Neural cell (in vitro differentiated cells): ENCODE measurements around the gene TK1. TPM values are rescaled to one million over a fixed set of nuclear protein-coding genes. Genes with fewer than 3 reads are reported as not detected.

ENCODE experiments used
- H2AFZ ChIP-seq: fragments of 200-600, 300-800 bp; sonication (generic), shearing (Covaris generic); 2 replicates; pipeline ENCODE4 v1.6.0; 2014; ENCODE audit warnings: low read depth, mild to moderate bottlenecking, antibody characterized with exemption, low read length, moderate library complexity
- H3F3A ChIP-seq: fragments of 200-600 bp; shearing (Covaris generic); 2 replicates; pipeline ENCODE4 v1.6.1; 2016; ENCODE audit warnings: mild to moderate bottlenecking, moderate library complexity, mixed read lengths, antibody characterized with exemption, low read length; ENCODE audit not compliant: insufficient read depth, poor library complexity, severe bottlenecking
- H3K27ac ChIP-seq: fragments of 200-600, 300-800 bp; sonication (generic), shearing (Covaris generic); 2 replicates; pipeline ENCODE4 v1.5.1; 2014; ENCODE audit warnings: mild to moderate bottlenecking, low read length, moderate library complexity
- H3K27me3 ChIP-seq: fragments of 300-800, 200-600 bp; sonication (generic), shearing (Covaris generic); 2 replicates; pipeline ENCODE4 v1.6.0; 2014; ENCODE audit warnings: mild to moderate bottlenecking, low read depth, low read length, moderate library complexity; ENCODE audit not compliant: insufficient read depth
- H3K36me3 ChIP-seq: fragments of 300-800, 200-600 bp; sonication (generic), shearing (Covaris generic); 2 replicates; pipeline ENCODE4 v1.5.1; 2014; ENCODE audit warnings: mild to moderate bottlenecking, antibody characterized with exemption, low read length, moderate library complexity; ENCODE audit not compliant: insufficient read depth
- H3K4me2 ChIP-seq: fragments of 300-800, 200-600 bp; sonication (generic), shearing (Covaris generic); 2 replicates; pipeline ENCODE4 v1.6.0; 2014; ENCODE audit warnings: mild to moderate bottlenecking, low read length
- H3K4me3 ChIP-seq: fragments of 300-800, 200-600 bp; sonication (generic), shearing (Covaris generic); 2 replicates; pipeline ENCODE4 v1.5.1; 2014; ENCODE audit warnings: mild to moderate bottlenecking, low read length, moderate library complexity
- H3K79me2 ChIP-seq: fragments of 200-600 bp; shearing (Covaris generic); replicated peaks from 2 replicates; pipeline ENCODE4 v1.6.0; 2014; ENCODE audit warnings: mild to moderate bottlenecking, low read length, moderate library complexity; ENCODE audit not compliant: insufficient read depth
- H3K9ac ChIP-seq: fragments of 300-800, 200-600 bp; sonication (generic), shearing (Covaris generic); 2 replicates; pipeline ENCODE4 v1.6.1; 2016; ENCODE audit warnings: mild to moderate bottlenecking, low read length, mixed read lengths
- H3K9me2 ChIP-seq: fragments of 200-600 bp; shearing (Covaris generic); 2 replicates; pipeline ENCODE4 v1.6.1; 2016; ENCODE audit warnings: mild to moderate bottlenecking, low read length, mixed read lengths; ENCODE audit not compliant: insufficient read depth
- H3K9me3 ChIP-seq: fragments of 200-600, 300-800 bp; sonication (generic), shearing (Covaris generic); 2 replicates; pipeline ENCODE4 v1.6.1; 2016; ENCODE audit warnings: mild to moderate bottlenecking, mixed run types, low read length, moderate library complexity, mixed read lengths
- H4K20me1 ChIP-seq: fragments of 200-600 bp; shearing (Covaris generic); 2 replicates; pipeline ENCODE4 v1.6.1; 2016; ENCODE audit warnings: mild to moderate bottlenecking, mixed run types; ENCODE audit not compliant: insufficient read depth
- CTCF ChIP-seq: fragments of 450-650 bp; IDR thresholded peaks from 2 replicates; pipeline ENCODE4 v1.5.1; 2014; ENCODE audit warnings: antibody characterized with exemption, mild to moderate bottlenecking, moderate library complexity; ENCODE audit not compliant: poor library complexity, severe bottlenecking
- EP300 ChIP-seq: fragments of 450-650 bp; conservative IDR thresholded peaks from 2 replicates; pipeline ENCODE4 v1.6.1; 2014; ENCODE audit warnings: antibody characterized with exemption, mild to moderate bottlenecking, moderate library complexity; ENCODE audit not compliant: poor library complexity, severe bottlenecking
- EZH2 ChIP-seq: fragments of 200-600, 300-800 bp; shearing (Covaris generic), sonication (generic); IDR thresholded peaks from 2 replicates; pipeline ENCODE4 v1.6.1; 2014; ENCODE audit warnings: antibody characterized with exemption, low read length, borderline replicate concordance, mild to moderate bottlenecking; ENCODE audit not compliant: insufficient read depth, poor library complexity, severe bottlenecking
- MXI1 ChIP-seq: fragments of 450-650 bp; conservative IDR thresholded peaks from 2 replicates; pipeline ENCODE4 v1.6.1; 2014; ENCODE audit warnings: antibody characterized with exemption, mild to moderate bottlenecking; ENCODE audit not compliant: poor library complexity, severe bottlenecking
- POLR2AphosphoS5 ChIP-seq: IDR thresholded peaks from 2 replicates; pipeline ENCODE4 v1.6.1; 2012
- RAD21 ChIP-seq: fragments of 450-650 bp; conservative IDR thresholded peaks from 2 replicates; pipeline ENCODE4 v1.6.1; 2014; ENCODE audit warnings: antibody characterized with exemption, mild to moderate bottlenecking, moderate library complexity
- REST ChIP-seq: IDR thresholded peaks from 2 replicates; pipeline ENCODE4 v1.6.1; 2012; ENCODE audit warnings: borderline replicate concordance
- SMC3 ChIP-seq: fragments of 450-650 bp; conservative IDR thresholded peaks from 2 replicates; pipeline ENCODE4 v1.6.1; 2014; ENCODE audit warnings: antibody characterized with exemption, mild to moderate bottlenecking, moderate library complexity; ENCODE audit not compliant: poor library complexity
- TAF1 ChIP-seq: IDR thresholded peaks from 2 replicates; pipeline ENCODE4 v1.6.1; 2012; ENCODE audit warnings: low read depth
- polyA plus RNA-seq: library from polyadenylated mRNA; depleted of rRNA; stranded (reverse); fragments of >200 nt; gene quantifications from 2 replicates; pipeline ENCODE4 v1.2.3, GENCODE V29; 2014

TK1 gene
- polyA plus RNA-seq, 1 donor from 2014 or later = 1.1 TPM

GRCh38 chr17:78214706-78215061, 27.8 kb upstream of the TK1 start:
- Histone ChIP-seq H3K9ac (no peak overlapping the region), H3K4me3 (peak overlapping the region; percentile 77), H4K20me1 (no peaks in the 10 kb centered on the region), H3F3A (no peaks in the 10 kb centered on the region), H3K79me2 (peaks cover 13% of the 10 kb centered on the region), H2AFZ (no peak overlapping the region), H3K27me3 (no peaks in the 10 kb centered on the region), H3K4me2 (no peak overlapping the region), H3K9me3 (no peaks in the 10 kb centered on the region), H3K9me2 (no peaks in the 10 kb centered on the region), H3K27ac (no peak overlapping the region), H3K36me3 (no peaks in the 10 kb centered on the region)
- no peak for TF ChIP-seq TAF1
- no peak for TF ChIP-seq RAD21
- no peak for TF ChIP-seq REST
- no peak for TF ChIP-seq POLR2AphosphoS5
- TF ChIP-seq MXI1 = no peak
- TF ChIP-seq EP300 = no peak

GRCh38 chr17:78214016-78214705, 27.3 kb upstream of the TK1 start, which contains the start of gene BIRC5:
BIRC5 (plus strand) TSS chr17:78214253; CDS start chr17:78214317, 64 bp downstream.
- no peak within 1 kb of the TSS for H3K27ac ChIP-seq
- H3K27me3 ChIP-seq = no peaks in the 10 kb centered on the region
- peak within 1 kb of the TSS; percentile 77 for H3K4me3 ChIP-seq
- H3K9ac ChIP-seq = no peak within 1 kb of the TSS
- H3F3A ChIP-seq = no peaks in the 10 kb centered on the region
- no peak for TF ChIP-seq RAD21
- peak; percentile 38 for TF ChIP-seq POLR2AphosphoS5
- TF ChIP-seq MXI1 = peak; percentile 100
- peak; percentile 14 for TF ChIP-seq SMC3
- no peaks in the 10 kb centered on the region for H3K36me3 ChIP-seq
- H4K20me1 ChIP-seq = no peaks in the 10 kb centered on the region
- H2AFZ ChIP-seq = no peak within 1 kb of the TSS
- peak within 1 kb of the TSS; percentile 73 for H3K4me2 ChIP-seq
- no peaks in the 10 kb centered on the region for H3K9me2 ChIP-seq
- peaks cover 13% of the 10 kb centered on the region for H3K79me2 ChIP-seq
- H3K9me3 ChIP-seq = no peaks in the 10 kb centered on the region

DNA sequence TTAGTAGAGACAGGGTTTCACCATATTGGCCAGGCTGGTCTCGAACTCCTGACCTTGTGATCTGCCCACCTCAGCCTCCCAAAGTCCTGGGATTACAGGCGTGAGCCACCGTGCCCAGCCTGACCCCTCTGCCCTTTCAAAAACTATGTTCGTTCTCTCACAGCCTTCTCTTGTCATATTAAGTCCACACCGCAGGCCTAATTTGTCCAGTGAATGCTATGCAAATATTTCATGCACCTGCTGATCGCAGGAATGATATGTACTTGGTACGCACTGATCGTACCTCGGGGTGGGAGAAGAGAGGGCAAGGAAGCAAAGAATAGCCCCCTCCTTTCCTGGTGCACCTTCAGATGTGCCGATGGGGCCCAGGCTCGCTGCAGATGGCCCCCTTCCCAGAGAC, 24.2 kb upstream of the TK1 start:
- no peaks in the 10 kb centered on the region for H3K9me3 ChIP-seq
- no peak overlapping the region for H2AFZ ChIP-seq
- no peak overlapping the region for H3K4me3 ChIP-seq
- no peaks in the 10 kb centered on the region for H3K36me3 ChIP-seq
- no peak overlapping the region for H3K4me2 ChIP-seq
- H3K27me3 ChIP-seq = no peaks in the 10 kb centered on the region
- no peaks in the 10 kb centered on the region for H3F3A ChIP-seq
- no peak overlapping the region for H3K27ac ChIP-seq
- H3K9me2 ChIP-seq = no peaks in the 10 kb centered on the region
- peaks cover 13% of the 10 kb centered on the region for H3K79me2 ChIP-seq
- no peak overlapping the region for H3K9ac ChIP-seq
- TF ChIP-seq RAD21 (no peak), EZH2 (no peak), MXI1 (no peak), EP300 (no peak), REST (no peak), CTCF (no peak), POLR2AphosphoS5 (no peak), TAF1 (no peak), SMC3 (no peak)
- H4K20me1 ChIP-seq = no peaks in the 10 kb centered on the region
